Right renal pelvis (tissue), 4 donors: ENCODE data around the gene ATP5PF. TPM values are rescaled to one million over a fixed set of nuclear protein-coding genes. Genes with fewer than 3 reads are reported as not detected.
"Not testable (repeated sequence)": the region's sequence is repeated elsewhere in the genome, so short reads cannot be mapped to it uniquely, and the experiment has no call there.

ENCODE experiments used
- DNase-seq, 4 donors: peaks; one replicate each; pipeline ENCODE4 v3.0.0-alpha.2; 2013; ENCODE audit warnings: low read depth in 4 of 4, low spot score in 3 of 4, missing footprints in 1 of 4
- polyA plus RNA-seq, 4 donors: library from polyadenylated mRNA; unstranded; fragments of 120-200 nt; gene quantifications; one replicate each; pipeline ENCODE4 v1.2.1, GENCODE V29; 2013; ENCODE audit not compliant: insufficient read length in 4 of 4

The ATP5PF gene
- polyA plus RNA-seq, 4 donors: 238 to 266 (median 256) TPM

- no peak for DNase-seq
Observed at GRCh38 chr21:25732091-25732760, 2.5 kb downstream of the ATP5PF start.

- DNase-seq: no peak
Observed at GRCh38 chr21:25722631-25723030, 12.1 kb downstream of the ATP5PF start.

- DNase-seq: no peak
Observed at GRCh38 chr21:25721987-25722386, 12.7 kb downstream of the ATP5PF start.

- DNase-seq: no peak
Observed at GRCh38 chr21:25717491-25718147, 17.1 kb downstream of the ATP5PF start.

GRCh38 chr21:25714066-25714465 lies 20.6 kb downstream of the ATP5PF start:
- DNase-seq: not testable (repeated sequence)

GRCh38 chr21:25710550-25710949 lies 24.2 kb downstream of the ATP5PF start:
- no peak for DNase-seq

- DNase-seq: no peak
Observed at GRCh38 chr21:25709684-25710265, 24.9 kb downstream of the ATP5PF start.

- DNase-seq: peak in 3 of 4 donors; percentile 5 to 17 (median 14)
Observed at GRCh38 chr21:25708467-25709065, 26.1 kb downstream of the ATP5PF start.

- DNase-seq: no peak
Observed at GRCh38 chr21:25701529-25701928, 33.2 kb downstream of the ATP5PF start.

- no peak for DNase-seq
Observed at GRCh38 chr21:25700741-25701140, 34.0 kb downstream of the ATP5PF start.

GRCh38 chr21:25695461-25695860 lies 39.2 kb downstream of the ATP5PF start:
- not testable (repeated sequence) for DNase-seq

- DNase-seq: no peak
Observed at GRCh38 chr21:25691976-25692375, 42.7 kb downstream of the ATP5PF start.

GRCh38 chr21:25689226-25689625 lies 45.5 kb downstream of the ATP5PF start:
- no peak for DNase-seq

GRCh38 chr21:25688275-25689155 lies 46.2 kb downstream of the ATP5PF start:
- peak in 1 of 4 donors; percentile 3 for DNase-seq

GRCh38 chr21:25687787-25688186 lies 46.9 kb downstream of the ATP5PF start:
- DNase-seq: no peak

- DNase-seq: no peak
Observed at GRCh38 chr21:25682382-25682781, 52.3 kb downstream of the ATP5PF start.

GRCh38 chr21:25676451-25676850 lies 58.3 kb downstream of the ATP5PF start:
- DNase-seq: no peak
